Heart right ventricle (tissue), 16 donors: ENCODE data around the gene PRPF19. TPM values are rescaled to one million over a fixed set of nuclear protein-coding genes. Genes with fewer than 3 reads are reported as not detected.
A peak's percentile ranks its signal among the peaks of the same experiment; 100 is the strongest.

Experiments used
- ATAC-seq, 8 donors: fragments of 200-7000 bp; cut with Tn5 transposase; one replicate each; pipeline ENCODE4 v1.9.1; 2020; ENCODE audit warnings: mild to moderate bottlenecking in 8 of 8, moderate library complexity in 8 of 8, moderate number of reproducible peaks in 1 of 8
- DNase-seq, 2 donors: peaks; one replicate each; pipeline ENCODE4 v3.0.0-alpha.2; 2020
- H3K27ac ChIP-seq, 10 donors: fragments of 200-600 bp; sonication (generic) in 2 of 10; one replicate each; pipeline versions ENCODE4 v1.5.0 to v1.8.0; 2020 to 2022; ENCODE audit warnings: mild to moderate bottlenecking in 3 of 10
- H3K27me3 ChIP-seq, 7 donors: fragments of 200-600 bp; one replicate each; pipeline ENCODE4 v1.8.0; 2021 to 2022; ENCODE audit warnings: mild to moderate bottlenecking in 2 of 7
- H3K36me3 ChIP-seq, 9 donors: fragments of 200-600 bp; sonication (generic) in 1 of 9; one replicate each; pipeline versions ENCODE4 v1.5.0 to v1.8.0; 2020 to 2022; ENCODE audit warnings: mild to moderate bottlenecking in 2 of 9
- H3K4me1 ChIP-seq, 9 donors: fragments of 200-600 bp; sonication (generic) in 1 of 9; one replicate each; pipeline versions ENCODE4 v1.5.0 to v1.8.0; 2020 to 2022; ENCODE audit warnings: mild to moderate bottlenecking in 4 of 9
- H3K4me3 ChIP-seq, 10 donors: fragments of 200-600 bp; sonication (generic) in 2 of 10; one replicate each; pipeline versions ENCODE4 v1.5.0 to v1.8.0; 2020 to 2022; ENCODE audit warnings: mild to moderate bottlenecking in 7 of 10, moderate library complexity in 2 of 10
- H3K9me3 ChIP-seq, 11 donors: fragments of 200-600 bp in 10 of 11; sonication (generic) in 2 of 11; one replicate each; pipeline versions ENCODE4 v1.5.0 to v1.8.0; 2013 to 2022; ENCODE audit warnings: mild to moderate bottlenecking in 2 of 11, control low read depth in 1 of 11, moderate library complexity in 1 of 11
- WGBS, 2 donors: extraction: QIAGEN DNeasy Blood & Tissue Kit; methylation state at CpG; one replicate each; pipeline ENCODE4 v1.1.7; 2013; ENCODE audit warnings: inconsistent platforms in 1 of 2; 5-methylcytosine and 5-hydroxymethylcytosine counted together
- intact Hi-C, 10 donors: fragments of 100-400 bp; cut with DNase I; formaldehyde crosslinking; loops; one replicate each; pipeline versions ENCODE4 v1.11.1 to v1.14.2; 2022
- polyA plus RNA-seq, 2 donors: library from polyadenylated mRNA; stranded (reverse); fragments of 200-250 nt; gene quantifications; one replicate each; pipeline ENCODE4 v1.2.3, GENCODE V29; 2013
- total RNA-seq, 10 donors: library from RNA; stranded (reverse); fragmentation: NEBNext Ultra II Directional in 3 of 10; extraction: Animal tissue kit (Norgen Biotek cat#: 25700) in 3 of 10; gene quantifications; one replicate each; pipeline versions ENCODE4 v1.2.1 to v1.2.4, GENCODE V29; 2021 to 2023
- TF ChIP-seq, protein P1 (sequence below), 9 donors: fragments of 200-600 bp; sonication (generic) in 2 of 9; IDR thresholded peaks; one replicate each; pipeline versions ENCODE4 v1.5.0 to v1.8.0; 2021 to 2022; ENCODE audit warnings: antibody characterized with exemption in 9 of 9, mild to moderate bottlenecking in 5 of 9, moderate library complexity in 1 of 9
- donor health status: Arrhythmogenic right ventricular cardiomyopathy.
- donor health status: ischemic (EF 13 %, LVEDD 7.1; RV severe dilation, severe dysfunction).
- donor health status: healthy with polysubstance abuse.
- donor health status: DM: no; HTN: yes; CAD: no.
- donor health status: DM: no; HTN: no; CAD: no.
- donor health status: ischemic (EF 25% LVEDD 6.9; RV normal size, moderate dysfunction).
- donor health status: ischemic (EF 25% LVEDD 5.7; RV mildly dilated, moderate dysfunction).
- donor health status: healthy.
- donor health status: DM: yes; HTN: yes; CAD: no.
- donor health status: Ischemic cardiomyopathy.
- donor health status: ischemic (EF 35%, LVEDD 5.7; RV mildly dilated, moderate dysfunction).
- donor health status: nonischemic (EF 11% LVEDD 7.7; RV severe dilation, severe dysfunction).
- donor health status: DM: yes; HTN: yes; CAD: no.
- donor health status: PGD.
- donor health status: ischemic (EF 29% LVEDD 5.4; RV normal size, mild dysfunction).
- donor health status: nonischemic (EF 23%, LVEDD 6.1; RV moderate dilation, normal function).

The PRPF19 gene
- total and polyA plus RNA-seq, 12 donors, result 32.0 to 53.0 (median 40.1) TPM

DNA sequence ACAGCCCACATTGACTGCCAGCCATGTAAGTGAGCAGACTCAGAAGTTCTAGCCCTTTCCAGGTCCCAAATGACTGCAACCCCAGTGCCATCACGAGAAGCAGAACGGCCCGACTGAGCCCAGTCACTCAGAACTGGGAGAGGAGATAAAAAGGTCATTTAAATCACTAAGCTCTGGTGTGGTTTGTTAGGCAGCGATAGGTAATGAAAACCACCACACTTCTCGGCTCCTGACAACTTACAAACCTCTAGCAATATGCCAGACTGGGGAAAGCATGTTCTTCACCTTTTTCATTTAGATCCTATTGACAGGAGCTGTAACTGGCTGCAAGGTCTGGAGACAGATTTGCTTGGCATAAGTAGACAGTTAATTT lies 38.9 kb upstream of the PRPF19 start:
- Histone ChIP-seq H3K27ac (no peak overlapping the region), H3K36me3 (peaks cover 0 to 65% (median 7%) of the 10 kb centered on the region in 9 donors), H3K4me3 (no peak overlapping the region), H3K4me1 (peaks cover 0 to 60% (median 32%) of the 10 kb centered on the region in 9 donors), H3K9me3 (no peaks in the 10 kb centered on the region), H3K27me3 (peaks cover 0 to 4% (median 0%) of the 10 kb centered on the region in 7 donors)
- TF ChIP-seq, protein P1, sequence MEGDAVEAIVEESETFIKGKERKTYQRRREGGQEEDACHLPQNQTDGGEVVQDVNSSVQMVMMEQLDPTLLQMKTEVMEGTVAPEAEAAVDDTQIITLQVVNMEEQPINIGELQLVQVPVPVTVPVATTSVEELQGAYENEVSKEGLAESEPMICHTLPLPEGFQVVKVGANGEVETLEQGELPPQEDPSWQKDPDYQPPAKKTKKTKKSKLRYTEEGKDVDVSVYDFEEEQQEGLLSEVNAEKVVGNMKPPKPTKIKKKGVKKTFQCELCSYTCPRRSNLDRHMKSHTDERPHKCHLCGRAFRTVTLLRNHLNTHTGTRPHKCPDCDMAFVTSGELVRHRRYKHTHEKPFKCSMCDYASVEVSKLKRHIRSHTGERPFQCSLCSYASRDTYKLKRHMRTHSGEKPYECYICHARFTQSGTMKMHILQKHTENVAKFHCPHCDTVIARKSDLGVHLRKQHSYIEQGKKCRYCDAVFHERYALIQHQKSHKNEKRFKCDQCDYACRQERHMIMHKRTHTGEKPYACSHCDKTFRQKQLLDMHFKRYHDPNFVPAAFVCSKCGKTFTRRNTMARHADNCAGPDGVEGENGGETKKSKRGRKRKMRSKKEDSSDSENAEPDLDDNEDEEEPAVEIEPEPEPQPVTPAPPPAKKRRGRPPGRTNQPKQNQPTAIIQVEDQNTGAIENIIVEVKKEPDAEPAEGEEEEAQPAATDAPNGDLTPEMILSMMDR (IDR thresholded peaks at IDR 0.05), result no peak
- intact Hi-C loops, result no loop called here
- ATAC-seq (no peak), DNase-seq (no peak)
- 83 to 84% methylated on average over 5 of the region's 5 CpGs for WGBS, 2 donors

DNA sequence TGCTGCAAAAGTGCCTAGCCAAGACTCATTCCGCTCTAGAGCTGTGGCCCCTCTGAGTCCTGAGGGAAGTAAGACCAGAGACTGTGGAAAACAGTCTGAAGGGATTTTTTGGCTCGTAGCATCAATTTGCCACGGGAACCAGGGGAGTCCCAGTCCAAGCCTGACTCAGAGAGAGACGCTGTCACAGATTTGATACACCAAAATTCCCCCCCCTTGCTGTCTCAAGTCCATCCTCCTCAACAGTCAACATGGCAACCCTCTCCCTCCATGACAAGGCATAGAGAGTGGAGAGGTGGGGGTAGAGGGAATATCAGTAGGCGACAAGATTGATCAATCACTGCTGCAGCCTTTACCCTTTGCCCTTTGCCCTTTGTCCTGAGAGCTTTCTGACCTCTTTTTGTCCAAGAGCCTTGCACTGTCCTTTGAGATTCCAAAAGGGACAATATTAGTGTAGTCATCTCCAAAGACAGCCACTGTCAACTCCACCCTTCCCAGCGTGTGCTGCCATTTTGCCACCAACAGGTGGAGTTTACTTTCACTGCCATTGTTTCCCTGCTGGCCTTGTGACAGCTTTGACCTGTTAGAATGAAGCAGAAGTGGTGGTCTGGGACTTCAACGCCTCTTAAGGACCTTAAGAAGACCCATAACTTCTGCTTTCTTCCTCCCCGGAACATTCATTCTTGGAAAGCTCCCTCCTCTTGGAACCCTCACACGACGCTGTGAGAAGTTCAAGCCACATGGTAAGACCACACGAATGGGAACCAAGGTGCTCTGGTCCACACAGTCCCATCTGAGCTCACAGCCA lies 38.3 kb upstream of the PRPF19 start:
- H3K36me3 ChIP-seq, result peaks cover 0 to 71% (median 7%) of the 10 kb centered on the region in 9 donors
- DNase-seq, result no peak

DNA sequence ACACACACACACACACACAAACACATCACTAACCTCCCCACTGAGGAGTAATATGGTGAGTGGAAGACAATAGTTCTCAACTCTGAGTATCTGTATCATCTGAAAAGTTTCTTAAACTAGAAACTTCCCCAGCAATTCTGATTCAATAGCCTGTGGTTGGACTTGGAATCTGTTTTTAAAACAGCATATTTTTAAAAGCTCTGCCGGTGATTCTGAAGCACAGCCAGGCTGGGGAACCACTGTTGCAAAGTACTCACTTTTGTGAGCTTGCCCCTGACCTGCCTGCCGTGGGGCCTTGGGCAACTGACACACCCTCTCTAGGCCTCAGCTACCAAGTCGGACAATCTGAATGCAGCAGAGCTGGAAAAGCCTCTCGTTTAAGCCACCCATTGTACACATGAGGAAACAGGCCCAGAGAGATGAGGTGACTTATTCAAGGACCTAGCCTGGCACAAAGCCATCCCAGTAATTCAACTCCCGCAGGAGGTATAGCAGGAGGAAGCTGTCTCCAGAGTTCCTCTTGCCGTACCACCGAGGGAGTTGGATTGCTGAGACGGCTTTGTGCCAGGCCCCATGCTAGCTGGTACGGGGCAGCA lies 36.7 kb upstream of the PRPF19 start:
- H3K4me1 ChIP-seq, result peaks cover 0 to 41% (median 14%) of the 10 kb centered on the region in 9 donors
- H3K27me3 ChIP-seq, result no peaks in the 10 kb centered on the region
- peaks cover 0 to 87% (median 7%) of the 10 kb centered on the region in 9 donors for H3K36me3 ChIP-seq
- peak overlapping the region in 1 of 10 donors; percentile 41 for H3K27ac ChIP-seq
- intact Hi-C loops, result no loop called here
- ATAC-seq (peak in 2 of 8 donors; percentile 19 to 27), DNase-seq (no peak)
- TF ChIP-seq, protein P1 (IDR thresholded peaks at IDR 0.05), result no peak
- no peaks in the 10 kb centered on the region for H3K9me3 ChIP-seq
- no peak overlapping the region for H3K4me3 ChIP-seq
- WGBS, 2 donors, result 55 to 66% methylated on average over 9 of the region's 9 CpGs

More for the DNA sequence above, 38.3 kb upstream of the PRPF19 start:
- WGBS, 2 donors, result 88 to 89% methylated on average over 11 of the region's 11 CpGs
- Histone ChIP-seq H3K9me3 (no peaks in the 10 kb centered on the region), H3K4me1 (peaks cover 0 to 54% (median 26%) of the 10 kb centered on the region in 9 donors), H3K27ac (no peak overlapping the region), H3K27me3 (no peaks in the 10 kb centered on the region), H3K4me3 (no peak overlapping the region)
- intact Hi-C loops, result no loop called here
- TF ChIP-seq, protein P1 (IDR thresholded peaks at IDR 0.05), result peak in 5 of 9 donors; percentile 5 to 38 (median 16)
- ATAC-seq, result no peak

DNA sequence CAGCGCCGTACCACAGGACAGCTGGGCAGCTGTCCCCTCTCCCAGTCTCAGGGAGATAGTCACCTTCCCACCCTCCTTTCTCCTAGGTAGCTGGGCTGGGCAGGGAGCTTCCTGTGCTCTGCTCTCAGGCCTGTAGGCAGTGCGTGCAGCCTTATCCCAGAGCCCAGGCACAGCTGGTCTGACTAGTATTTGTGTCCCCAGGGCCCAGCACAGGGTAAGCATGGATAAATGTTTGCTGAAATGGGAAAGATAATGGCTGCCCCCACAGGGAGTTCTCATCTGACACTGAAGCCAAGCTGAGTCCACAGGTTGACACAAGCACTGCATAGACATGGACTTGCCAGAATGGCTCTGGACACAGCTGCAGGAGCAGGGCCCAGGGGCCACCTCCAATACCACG lies 35.8 kb upstream of the PRPF19 start:
- no peak overlapping the region for H3K4me3 ChIP-seq
- ATAC-seq, result no peak
- no peak for DNase-seq
- H3K27ac ChIP-seq, result peak overlapping the region in 2 of 10 donors; percentile 23 to 41
- intact Hi-C loops, result no loop called here
- TF ChIP-seq, protein P1 (IDR thresholded peaks at IDR 0.05), result no peak
- H3K9me3 ChIP-seq, result no peaks in the 10 kb centered on the region
- peaks cover 0 to 38% (median 21%) of the 10 kb centered on the region in 9 donors for H3K4me1 ChIP-seq
- WGBS, 2 donors, result 73 to 84% methylated on average over 4 of the region's 4 CpGs
- H3K36me3 ChIP-seq, result peaks cover 0 to 94% (median 7%) of the 10 kb centered on the region in 9 donors
- no peaks in the 10 kb centered on the region for H3K27me3 ChIP-seq
